NCI-H2171 (cell line): Measurements from ENCODE around the gene SETBP1.

ENCODE experiments used
- DNase-seq: peaks from one replicate; lab custom pipeline; 2025; lab: John Stamatoyannopoulos, UW

Gene SETBP1

DNA sequence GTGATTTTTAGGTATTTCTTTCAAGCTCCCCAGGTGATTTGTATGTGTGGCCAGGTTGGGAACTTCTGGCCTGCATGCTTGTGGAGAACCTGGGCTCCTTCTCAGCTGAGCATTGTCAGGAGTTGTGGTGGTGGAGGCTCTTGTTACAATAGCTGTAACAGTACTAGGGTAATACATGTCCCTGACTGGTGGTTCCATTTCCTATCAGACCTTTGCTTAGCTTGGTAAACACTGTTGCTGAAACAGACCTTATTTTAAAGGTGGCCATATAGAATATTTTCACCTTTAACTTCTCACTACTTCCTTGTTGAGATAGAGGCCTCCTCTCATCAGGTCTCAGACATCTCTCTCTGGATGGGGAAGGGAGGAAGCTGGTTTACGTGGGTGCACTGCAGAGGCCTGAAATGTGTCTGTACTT is 79.2 kb downstream of the SETBP1 start:
- DNase-seq = no peak

GRCh38 chr18:44761812-44762211 is 81.1 kb downstream of the SETBP1 start:
- no peak for DNase-seq

GRCh38 chr18:44763327-44763726 is 82.6 kb downstream of the SETBP1 start:
- DNase-seq = no peak

DNA sequence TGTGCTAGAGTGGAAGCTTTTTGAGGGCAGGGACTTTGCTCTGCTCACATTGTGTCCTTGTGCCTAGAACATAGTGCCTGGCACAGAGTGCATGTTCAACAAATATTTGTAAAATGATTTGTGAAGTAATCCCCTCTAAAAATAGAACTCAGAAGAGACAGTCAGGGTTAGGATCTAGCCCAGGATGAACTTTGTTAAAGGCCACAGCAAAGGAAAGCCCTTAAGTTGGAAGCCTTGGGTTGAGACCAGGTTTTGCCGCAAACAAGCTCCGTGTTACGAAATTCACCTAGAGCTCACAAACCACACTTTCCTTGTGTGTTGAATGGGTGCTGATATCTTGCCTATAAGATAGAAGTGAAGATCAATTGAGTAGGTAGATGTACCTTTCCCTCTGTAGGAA is 84.2 kb downstream of the SETBP1 start:
- DNase-seq = no peak

DNA sequence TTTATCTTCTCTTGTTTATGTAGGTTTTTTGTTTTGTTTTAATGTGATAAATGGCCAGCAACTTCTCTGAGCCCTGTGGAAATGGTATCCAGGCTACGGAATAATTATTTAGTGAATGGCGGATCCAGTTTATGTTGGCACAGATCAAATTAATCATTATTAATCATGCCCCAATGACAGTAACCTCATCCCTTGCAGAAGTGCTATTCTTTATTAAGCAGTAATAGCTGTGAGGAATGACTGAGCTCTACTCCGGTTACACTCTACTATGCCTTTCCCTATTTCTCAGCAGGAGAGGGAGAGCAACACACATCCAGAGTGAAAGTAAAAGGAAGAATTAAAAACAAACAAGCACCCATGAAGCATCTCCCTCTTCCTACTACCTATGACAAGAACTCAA is 84.8 kb downstream of the SETBP1 start:
- no peak for DNase-seq

GRCh38 chr18:44766450-44766849 is 85.8 kb downstream of the SETBP1 start:
- no peak for DNase-seq

- no peak for DNase-seq
Measured at GRCh38 chr18:44767807-44768206, 87.1 kb downstream of the SETBP1 start.

DNA sequence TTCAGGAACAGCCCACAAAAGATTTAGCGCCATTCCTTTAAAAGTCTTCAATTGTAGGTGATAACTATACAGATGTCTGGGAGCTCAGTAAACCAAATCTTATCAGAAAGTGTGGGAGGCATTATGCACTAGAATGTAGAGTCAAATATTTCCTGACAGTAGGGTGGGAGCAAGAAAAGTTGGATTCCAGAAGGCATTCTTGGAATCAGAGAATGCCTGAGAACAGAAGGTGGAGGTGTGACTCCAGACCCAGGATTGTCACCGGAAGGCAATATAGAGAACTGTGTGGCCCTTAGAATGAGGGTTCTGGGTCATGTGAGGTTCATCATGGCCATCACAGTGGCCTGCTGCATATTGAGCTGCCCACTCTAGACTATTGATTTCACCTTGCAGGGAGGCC is 90.0 kb downstream of the SETBP1 start:
- DNase-seq = no peak

GRCh38 chr18:44771572-44771955 is 90.9 kb downstream of the SETBP1 start:
- no peak for DNase-seq

- DNase-seq = no peak
Measured at GRCh38 chr18:44771956-44772917, 91.5 kb downstream of the SETBP1 start.

DNA sequence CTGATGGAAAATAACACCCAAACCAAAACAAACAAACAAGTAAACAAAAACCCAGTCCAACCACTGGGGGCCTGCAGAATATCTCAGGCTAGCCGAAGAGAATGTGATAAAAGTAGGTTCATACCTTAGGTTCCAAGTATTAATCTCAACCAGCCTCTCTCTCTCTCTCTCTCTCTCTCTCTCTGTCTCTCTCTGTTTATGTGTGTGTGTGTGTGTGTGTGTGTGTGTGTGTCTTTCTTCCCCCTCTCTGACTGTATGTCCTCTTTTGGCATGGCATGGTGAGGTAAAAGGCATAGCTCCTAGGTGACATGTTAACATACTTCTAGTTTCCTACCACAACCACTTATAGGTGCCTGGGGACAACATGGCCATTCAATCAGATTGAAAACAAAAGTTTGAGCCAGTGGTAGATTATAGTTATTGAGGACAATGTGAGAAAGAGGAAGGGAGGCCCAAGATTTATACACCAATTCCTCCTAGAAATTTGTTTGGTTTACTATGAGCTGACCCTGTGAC is 93.0 kb downstream of the SETBP1 start:
- no peak for DNase-seq

GRCh38 chr18:44774191-44774590 is 93.5 kb downstream of the SETBP1 start:
- DNase-seq = no peak

- DNase-seq = no peak
Measured at GRCh38 chr18:44777457-44778192, 96.9 kb downstream of the SETBP1 start.

DNA sequence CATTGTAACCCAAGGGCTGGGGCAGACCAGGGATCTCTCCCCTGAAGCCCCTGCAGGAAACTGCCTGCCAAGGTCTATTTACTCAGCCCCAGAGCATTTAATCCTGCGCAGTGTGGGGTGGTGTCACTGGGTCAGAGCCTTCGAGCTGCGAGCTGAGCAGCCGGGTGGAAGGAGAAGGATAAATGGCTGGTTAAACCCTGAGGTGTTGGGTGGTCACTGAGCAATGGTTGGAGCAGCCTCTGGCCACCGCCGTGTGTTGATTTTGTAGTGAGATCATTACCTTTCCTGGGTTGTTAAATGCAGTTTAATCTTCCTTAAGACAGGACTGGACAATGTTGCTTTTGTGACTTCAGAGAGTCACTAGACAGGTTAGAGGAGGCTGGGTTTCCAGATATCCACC is 98.1 kb downstream of the SETBP1 start:
- no peak for DNase-seq

DNA sequence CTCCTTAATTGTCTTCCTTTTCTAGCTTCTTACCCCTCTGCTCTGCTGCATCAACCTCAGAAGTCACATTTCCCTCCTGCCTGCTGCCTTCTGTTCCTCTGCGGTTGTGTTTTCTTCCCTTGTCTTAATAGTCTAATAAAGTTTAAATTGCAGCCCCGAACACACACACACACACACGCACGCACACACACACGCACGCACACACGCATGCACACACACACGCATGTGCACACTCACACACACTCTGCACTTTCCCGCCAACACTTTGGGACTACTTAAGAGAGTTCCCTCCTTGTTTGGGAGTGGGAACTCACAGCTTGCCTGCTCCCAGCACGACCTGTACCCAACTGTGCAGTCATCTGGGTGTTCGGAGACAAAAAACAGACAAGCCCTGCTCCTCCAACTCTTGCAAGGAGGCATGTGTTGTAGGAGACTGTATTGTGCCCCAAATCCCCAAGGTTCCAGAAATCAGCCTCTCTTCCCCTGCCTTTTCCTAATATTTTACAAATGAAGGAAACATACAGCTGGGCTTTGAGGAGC is 99.1 kb downstream of the SETBP1 start:
- no peak for DNase-seq

- no peak for DNase-seq
Measured at GRCh38 chr18:44781886-44782285, 101.2 kb downstream of the SETBP1 start.

DNA sequence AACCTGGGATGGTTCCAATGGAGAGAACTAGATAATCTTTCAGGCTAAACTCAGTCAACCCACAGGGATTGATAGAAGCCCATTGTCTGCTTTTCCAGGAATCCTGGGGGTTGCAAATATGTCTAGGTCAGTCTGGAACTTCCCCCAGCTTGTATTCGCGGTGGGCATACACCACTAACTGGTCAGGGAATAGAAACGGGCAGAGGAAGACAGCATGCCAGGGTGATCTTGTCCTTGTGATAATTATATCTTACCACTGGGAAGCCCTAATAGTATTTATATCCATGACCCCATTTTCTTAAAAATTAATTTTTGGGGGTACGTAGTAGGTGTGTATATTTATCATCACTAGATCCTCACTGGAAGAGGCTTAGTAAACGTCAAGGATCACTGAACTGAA is 101.9 kb downstream of the SETBP1 start:
- DNase-seq = no peak

DNA sequence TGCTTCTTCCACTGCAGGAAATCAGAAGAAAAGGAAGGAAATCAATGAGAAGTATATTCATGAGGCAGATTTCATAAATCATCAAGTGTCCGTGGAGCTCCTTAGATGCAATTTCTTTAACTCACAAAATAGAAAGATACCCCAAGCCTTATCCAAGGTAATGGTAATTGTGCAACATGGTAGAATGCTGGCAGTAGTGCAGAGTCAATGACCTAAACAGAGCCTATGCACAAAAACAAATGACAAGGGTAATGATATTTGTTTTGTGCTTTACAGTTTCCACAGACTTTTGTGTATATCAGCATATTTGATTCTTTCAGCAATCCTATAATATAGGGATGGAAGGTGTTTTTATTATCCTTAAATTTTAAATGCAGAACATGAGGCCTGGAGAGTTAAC is 102.7 kb downstream of the SETBP1 start:
- no peak for DNase-seq

GRCh38 chr18:44786257-44786656 is 105.6 kb downstream of the SETBP1 start:
- DNase-seq = no peak

GRCh38 chr18:44786688-44787087 is 106.0 kb downstream of the SETBP1 start:
- DNase-seq = peak; percentile 27

- DNase-seq = no peak
Measured at GRCh38 chr18:44788334-44788733, 107.6 kb downstream of the SETBP1 start.

DNA sequence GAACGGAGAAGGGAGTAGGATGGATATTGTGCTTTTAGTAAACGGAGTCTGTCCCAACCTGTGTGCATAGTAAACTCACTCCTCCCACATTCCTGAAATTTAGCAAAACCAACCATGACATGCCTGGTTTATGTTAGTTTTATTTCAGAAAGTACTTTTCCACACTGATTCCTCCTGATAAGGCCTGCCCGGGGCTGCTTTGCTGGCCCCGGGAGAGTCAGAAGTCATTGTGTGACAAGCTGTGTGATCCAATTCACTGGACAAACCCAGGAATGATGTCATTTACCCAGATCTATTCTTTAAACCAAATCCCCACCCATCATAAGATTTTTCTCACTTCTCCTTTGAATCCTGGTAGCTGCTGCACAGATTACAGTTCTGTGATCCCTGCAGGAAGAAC is 109.0 kb downstream of the SETBP1 start:
- no peak for DNase-seq

DNA sequence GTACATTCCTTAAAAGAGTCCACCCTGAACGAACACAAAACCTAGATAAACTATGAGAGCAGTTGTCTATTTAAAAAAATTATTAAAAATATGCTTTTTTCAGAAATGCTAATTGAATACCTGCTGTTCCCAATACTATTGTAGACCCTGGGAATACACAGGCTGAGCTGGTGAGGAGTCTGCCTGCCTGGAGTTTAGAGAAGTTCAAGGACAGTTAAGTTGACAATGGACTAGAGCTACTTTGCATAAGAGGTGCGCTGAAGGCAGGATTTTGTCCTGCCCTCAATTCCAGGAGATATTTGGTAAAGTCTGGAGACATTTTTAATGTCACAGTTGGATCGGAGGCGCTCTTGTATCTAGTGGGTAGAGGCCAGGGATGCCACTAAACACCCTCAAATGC is 110.2 kb downstream of the SETBP1 start:
- no peak for DNase-seq
